GM12878 (cell line): ENCODE results near the gene GRK5. TPM values are rescaled to one million over a fixed set of nuclear protein-coding genes. Genes with fewer than 3 reads are reported as not detected.

Experiments
- ASH2L ChIP-seq: fragments of 300-600, 200-600 bp; sonication (generic); IDR thresholded peaks from 2 replicates; pipeline ENCODE4 v1.6.1; 2017; ENCODE audit warnings: low read depth, mild to moderate bottlenecking, borderline replicate concordance
- ATF3 ChIP-seq: IDR thresholded peaks from 2 replicates; pipeline ENCODE4 v1.6.1; 2011; ENCODE audit warnings: low read depth, mild to moderate bottlenecking, low read length, moderate library complexity, borderline replicate concordance; ENCODE audit errors: extremely low read depth
- BMI1 ChIP-seq: fragments of 450-650 bp; IDR thresholded peaks from 2 replicates; pipeline ENCODE4 v1.6.1; 2016; ENCODE audit warnings: mild to moderate bottlenecking, moderate library complexity, borderline replicate concordance
- EED ChIP-seq: sonication (generic); IDR thresholded peaks from 2 replicates; pipeline ENCODE4 v1.6.1; 2016; ENCODE audit warnings: antibody characterized with exemption, low read depth
- FOXM1 ChIP-seq: IDR thresholded peaks from 2 replicates; pipeline ENCODE4 v1.6.1; 2012; ENCODE audit warnings: low read depth, mild to moderate bottlenecking, inconsistent platforms, low read length, moderate library complexity
- GATAD2B ChIP-seq: fragments of 450-650 bp; conservative IDR thresholded peaks from 2 replicates; pipeline ENCODE4 v1.6.1; 2017; ENCODE audit warnings: low read depth, mild to moderate bottlenecking, moderate library complexity
- HDAC6 ChIP-seq: fragments of 200-600 bp; sonication (generic); IDR thresholded peaks from one replicate; pipeline ENCODE4 v1.8.0; 2017; ENCODE audit warnings: antibody characterized with exemption; ENCODE audit not compliant: unreplicated experiment
- HDGF ChIP-seq: fragments of 450-650 bp; IDR thresholded peaks from 2 replicates; pipeline ENCODE4 v1.6.1; 2016; ENCODE audit warnings: antibody characterized with exemption
- KDM1A ChIP-seq: fragments of 200-600 bp; sonication (generic); IDR thresholded peaks from 2 replicates; pipeline ENCODE4 v1.6.1; 2016; ENCODE audit warnings: borderline replicate concordance
- KLF5 ChIP-seq: fragments of 450-650 bp; IDR thresholded peaks from 2 replicates; pipeline ENCODE4 v1.6.1; 2014; ENCODE audit warnings: mild to moderate bottlenecking; ENCODE audit not compliant: partially characterized antibody
- MYC ChIP-seq: IDR thresholded peaks from 2 replicates; pipeline ENCODE4 v1.6.1; 2011; ENCODE audit warnings: mild to moderate bottlenecking, low read length, moderate library complexity, inconsistent platforms; ENCODE audit not compliant: insufficient read depth, insufficient replicate concordance, insufficient read length, severe bottlenecking
- NFIC ChIP-seq: IDR thresholded peaks from 2 replicates; pipeline ENCODE4 v1.6.1; 2012; ENCODE audit warnings: low read depth, mild to moderate bottlenecking, inconsistent platforms, low read length, moderate library complexity
- NFYA ChIP-seq: IDR thresholded peaks from 2 replicates; pipeline ENCODE4 v1.6.1; 2011; ENCODE audit warnings: low read depth, mild to moderate bottlenecking, low read length, improper control_type of control experiment, borderline replicate concordance
- NFYB ChIP-seq: IDR thresholded peaks from 2 replicates; pipeline ENCODE4 v1.6.1; 2011; ENCODE audit warnings: low read depth, mild to moderate bottlenecking, low read length, improper control_type of control experiment, moderate library complexity; ENCODE audit not compliant: insufficient read depth
- PML ChIP-seq: IDR thresholded peaks from 2 replicates; pipeline ENCODE4 v1.6.1; 2012; ENCODE audit warnings: low read length, inconsistent platforms
- POLR2AphosphoS2 ChIP-seq: IDR thresholded peaks from 2 replicates; pipeline ENCODE4 v1.6.1; 2011; ENCODE audit warnings: low read depth, mild to moderate bottlenecking, low read length, improper control_type of control experiment, moderate library complexity
- PRDM15 ChIP-seq: fragments of 450-650 bp; formaldehyde crosslinking; IDR thresholded peaks from 2 replicates; pipeline ENCODE4 v1.4.0; 2020; ENCODE audit warnings: mild to moderate bottlenecking, moderate library complexity
- REST ChIP-seq: IDR thresholded peaks from 2 replicates; pipeline ENCODE4 v1.6.1; 2012; ENCODE audit warnings: mild to moderate bottlenecking, low read depth, low read length
- TARDBP ChIP-seq: IDR thresholded peaks from 2 replicates; pipeline ENCODE4 v1.6.1; 2016; ENCODE audit warnings: borderline replicate concordance
- TCF7 ChIP-seq: IDR thresholded peaks from 2 replicates; pipeline ENCODE4 v1.6.1; 2014; ENCODE audit warnings: antibody characterized with exemption, borderline replicate concordance
- YY1 ChIP-seq: IDR thresholded peaks from 2 replicates; pipeline ENCODE4 v1.6.1; 2011; ENCODE audit warnings: low read depth, mild to moderate bottlenecking, low read length
- ZNF384 ChIP-seq: IDR thresholded peaks from 2 replicates; pipeline ENCODE4 v1.6.1; 2012; ENCODE audit warnings: low read depth, mild to moderate bottlenecking, low read length, improper control_type of control experiment, borderline replicate concordance
- polyA plus RNA-seq, 11 experiments: library from polyadenylated mRNA; depleted of rRNA in 4 of 11; unstranded in 6 of 11; stranded (reverse) in 5 of 11; fragments of >200 nt; fragmentation: Nextera tagmentation in 4 of 11; fragmentation: Illumina TruSeq in 1 of 11; extraction: Ambion mirVana in 4 of 11; extraction: Trizol in 1 of 11; gene quantifications; 1 replicate in 1 of 11; 2 replicates in 10 of 11; pipeline versions ENCODE4 v1.2.1 to v1.2.3, GENCODE V29; 2011 to 2016; ENCODE audit warnings: inconsistent platforms in 2 of 11, missing spikeins in 2 of 11, low read depth in 1 of 11
- total RNA-seq, 4 experiments: library from RNA; depleted of rRNA in 3 of 4; stranded (reverse); fragments of >200 nt in 3 of 4; fragmentation: Illumina TruSeq in 1 of 4; extraction: Trizol in 1 of 4; gene quantifications; 2 replicates each; pipeline versions ENCODE4 v1.2.1 to v1.2.3, GENCODE V29; 2013 to 2021

Gene GRK5
- total and polyA plus RNA-seq, 10 of the 15 experiments (the other 5 are each of a cell fraction or from before 2014, with no cell fraction given): 0.11 to 22.1 (median 10.0) TPM

- TF ChIP-seq REST (no peak), KDM1A (no peak), KLF5 (no peak), BMI1 (no peak), ATF3 (no peak), FOXM1 (no peak), ZNF384 (no peak), ASH2L (0 out of 2 replicates have a peak, but pooled peaks have one; percentile 78), HDGF (peak; percentile 68), PML (peak; percentile 70; the same call in 1 of the 2 replicates), NFYA (no peak), GATAD2B (peak; percentile 90), TCF7 (no peak), TARDBP (no peak), MYC (peak; percentile 99), PRDM15 (no peak), NFYB (no peak), NFIC (no peak; the same call in 1 of the 2 replicates), HDAC6 (peak; percentile 43), EED (peak; percentile 15; the same call in 1 of the 2 replicates), YY1 (peak; percentile 46; the same call in 1 of the 2 replicates), POLR2AphosphoS2 (peak; percentile 63; the same call in 1 of the 2 replicates)
Observed at GRCh38 chr10:119165171-119166117, 41.9 kb upstream of the GRK5 start, which contains the start of gene SFXN4 (continued).
